CD4-positive, alpha-beta T cell treated with Interferon alpha-2 for 1 hour (primary cell): ENCODE data around the gene AGR2.
"Not testable (repeated sequence)": the region's sequence is repeated elsewhere in the genome, so short reads cannot be mapped to it uniquely, and the experiment has no call there.

Source experiments
- DNase-seq, 2 donors: peaks; one replicate each; pipeline ENCODE4 v3.0.0-alpha.2; 2020 to 2022

Gene AGR2

DNA sequence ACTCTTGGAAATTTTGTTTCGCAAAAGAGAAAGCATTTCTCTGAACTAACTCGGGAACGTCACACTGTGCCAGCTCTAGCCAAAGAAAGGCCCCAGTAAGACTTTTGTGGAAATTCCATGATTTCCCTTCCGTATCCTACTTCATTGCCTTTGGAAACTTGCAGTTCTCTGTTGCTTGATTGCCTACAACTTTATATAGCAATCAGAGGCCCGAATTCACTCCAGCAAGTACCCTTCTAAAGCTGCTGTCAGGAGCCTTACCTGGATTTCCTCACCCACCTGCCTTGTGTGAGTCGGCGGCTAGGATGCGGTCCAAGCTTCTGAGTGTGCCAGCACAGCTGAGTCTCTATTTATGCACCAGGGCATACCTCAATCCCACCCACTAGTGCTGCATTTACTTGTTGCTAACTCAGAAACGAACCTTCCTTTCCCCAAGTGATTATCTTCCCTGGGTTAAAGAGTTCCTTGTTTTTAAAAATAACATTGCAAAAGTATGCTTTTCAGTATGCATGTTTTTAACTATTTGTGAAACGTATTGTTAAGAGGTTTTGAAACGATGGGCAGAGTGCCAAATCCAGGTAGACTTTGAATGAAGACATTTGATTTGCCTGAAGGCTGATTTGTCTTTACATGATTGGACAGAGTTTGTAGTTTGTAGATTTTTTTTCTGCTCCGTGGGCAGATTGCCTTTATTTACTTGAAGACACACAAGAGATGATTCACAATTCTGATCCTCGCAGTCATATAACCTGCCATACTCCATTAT lies at the start of gene AGR2:
AGR2 (minus strand) TSS at position 326 of the 766 bp plus-strand sequence. CDS start 3,203 bp downstream, outside the sequence.
- DNase-seq = no peak

DNA sequence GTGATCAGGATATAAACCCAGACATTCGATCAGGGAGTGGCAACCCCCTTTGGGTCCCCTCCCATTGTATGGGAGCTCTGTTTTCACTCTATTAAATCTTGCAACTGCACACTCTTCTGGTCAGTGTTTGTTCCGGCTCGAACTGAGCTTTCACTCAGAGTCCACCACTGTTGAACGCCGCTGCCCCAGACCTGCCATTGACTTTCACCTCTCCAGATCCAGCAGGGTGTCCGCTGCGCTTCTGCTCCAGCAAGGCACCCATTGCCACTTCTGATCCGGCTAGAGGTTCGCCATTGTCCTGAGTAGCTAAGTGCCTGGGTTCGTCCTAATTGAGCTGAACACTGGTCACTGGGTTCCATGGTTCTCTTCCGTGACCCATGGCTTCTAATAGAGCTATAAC lies 48.4 kb upstream of the AGR2 start:
- not testable (repeated sequence) for DNase-seq

DNA sequence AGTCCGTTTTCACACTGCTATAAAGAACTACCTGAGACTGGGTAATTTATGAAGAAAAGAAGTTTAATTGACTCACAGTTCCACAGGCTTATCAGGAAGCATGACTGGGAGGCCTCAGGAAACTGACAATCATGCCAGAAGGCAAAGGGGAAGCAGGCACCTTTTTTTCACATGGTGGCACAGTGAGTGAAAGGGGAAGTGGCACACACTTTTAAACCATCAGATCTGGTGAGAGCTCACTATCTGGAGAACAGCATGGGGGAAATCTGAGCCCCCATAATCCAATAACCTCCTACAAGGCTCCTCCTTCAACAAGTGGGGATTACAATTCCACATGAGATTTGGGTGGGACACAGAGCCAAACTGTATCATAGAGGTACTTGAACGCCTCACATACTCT lies 47.0 kb upstream of the AGR2 start:
- DNase-seq = peak; percentile 10 to 32

DNA sequence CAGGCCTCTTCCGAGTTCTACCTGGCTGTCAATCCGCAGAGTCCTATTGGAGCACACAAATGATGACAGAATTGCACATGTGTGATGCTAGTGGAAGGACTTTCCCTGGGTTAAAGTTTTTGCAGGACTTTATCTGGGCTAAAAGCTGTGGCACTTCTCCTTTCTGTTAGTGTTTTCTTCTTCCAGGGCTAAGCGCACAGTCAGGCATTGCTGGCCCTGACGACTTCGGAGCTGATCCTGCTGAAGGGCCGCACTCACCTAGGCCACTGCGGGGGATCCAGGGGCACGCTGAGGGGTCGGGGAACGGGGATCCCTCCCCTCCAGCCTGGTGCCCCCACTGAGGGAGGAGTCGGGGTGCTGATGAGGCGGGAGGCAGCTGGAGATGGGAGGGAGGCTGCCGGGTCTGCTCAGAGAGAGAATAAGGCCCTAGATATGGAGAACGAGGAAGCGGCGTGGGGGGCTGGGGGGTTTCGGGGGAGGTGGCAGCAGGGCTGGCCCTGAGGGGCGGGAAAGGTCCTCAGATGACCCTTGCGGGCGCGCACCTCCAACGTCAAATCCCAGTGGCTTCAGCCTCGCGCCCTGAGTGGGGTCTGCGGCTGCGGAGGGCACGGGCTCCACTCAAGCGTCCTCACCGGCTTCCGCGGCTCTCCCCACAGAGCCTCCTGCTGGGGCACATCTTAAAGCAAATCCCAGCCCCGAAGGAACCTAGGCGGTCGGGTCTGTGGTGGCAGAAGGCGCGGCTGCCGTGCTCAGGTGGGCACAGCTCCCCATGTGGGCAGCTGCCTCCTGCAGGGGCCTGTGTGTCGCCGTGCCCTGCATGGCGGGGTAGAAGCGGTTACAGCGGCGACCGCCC lies 46.0 kb upstream of the AGR2 start:
- no peak for DNase-seq

DNA sequence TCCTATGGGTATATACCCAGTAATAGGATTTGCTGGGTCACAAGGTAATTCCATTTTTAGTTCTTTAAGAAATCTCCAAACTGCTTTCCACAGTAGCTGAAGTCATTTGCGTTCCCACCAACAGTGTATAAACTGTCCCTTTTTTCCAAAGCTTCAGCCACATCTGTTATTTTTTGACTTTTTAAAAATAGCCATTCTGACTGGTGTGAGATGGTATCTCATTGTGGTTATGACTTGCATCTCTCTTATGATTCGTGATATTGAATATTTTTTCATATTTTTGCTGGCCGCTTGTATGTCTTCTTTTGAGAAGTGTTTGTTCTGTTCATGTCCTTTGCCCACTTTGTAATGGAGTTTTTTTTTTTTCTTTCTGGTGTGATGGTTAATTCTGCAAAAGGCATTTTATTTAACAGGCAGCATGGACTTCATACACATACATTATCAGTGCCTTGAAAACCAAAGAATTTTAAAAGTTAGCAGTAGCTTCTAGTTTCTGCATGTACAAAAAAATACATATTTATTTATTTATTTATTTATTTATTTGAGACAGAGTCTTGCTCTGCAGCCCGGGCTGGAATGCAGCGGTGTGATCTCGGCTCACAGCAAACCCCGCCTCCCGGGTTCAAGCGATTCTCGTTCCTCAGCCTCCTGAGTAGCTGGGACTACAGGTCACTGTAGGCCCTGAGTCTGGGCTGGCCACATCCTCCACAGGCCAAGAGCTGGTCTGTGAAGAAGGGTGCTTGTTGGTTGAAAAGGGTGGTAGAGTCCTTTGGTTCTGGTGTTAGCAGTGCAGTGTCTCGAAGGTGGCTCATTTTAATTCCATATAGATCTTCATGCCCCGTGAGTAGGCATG lies 44.7 kb upstream of the AGR2 start:
- no peak for DNase-seq

DNA sequence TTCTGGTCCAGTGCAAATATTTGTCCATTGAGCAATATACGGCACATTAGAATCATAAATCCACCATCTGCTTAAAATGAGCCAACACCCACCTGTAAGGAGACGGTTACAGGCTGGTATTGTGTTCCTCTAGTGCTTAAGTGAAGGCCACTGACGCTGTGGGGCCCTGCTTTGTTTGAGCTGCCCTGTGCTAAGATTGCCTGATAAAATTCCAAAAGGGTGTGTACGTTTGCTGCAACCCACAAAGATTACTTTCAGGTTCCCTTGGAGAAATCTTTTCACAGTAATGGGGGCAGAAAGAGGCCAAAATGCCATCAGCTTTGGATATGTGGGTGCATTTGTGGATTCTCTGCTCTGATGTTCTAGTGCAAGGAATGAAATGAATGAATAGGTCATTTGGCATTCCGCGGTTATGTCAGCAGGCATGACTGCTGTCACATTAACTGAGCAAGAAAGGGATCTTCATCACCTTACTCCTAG lies 42.6 kb upstream of the AGR2 start:
- DNase-seq = no peak

GRCh38 chr7:16846601-16847165 lies 41.9 kb upstream of the AGR2 start:
- no peak for DNase-seq

GRCh38 chr7:16845746-16846145 lies 40.9 kb upstream of the AGR2 start:
- no peak for DNase-seq

GRCh38 chr7:16841681-16842080 lies 36.9 kb upstream of the AGR2 start:
- DNase-seq = no peak

DNA sequence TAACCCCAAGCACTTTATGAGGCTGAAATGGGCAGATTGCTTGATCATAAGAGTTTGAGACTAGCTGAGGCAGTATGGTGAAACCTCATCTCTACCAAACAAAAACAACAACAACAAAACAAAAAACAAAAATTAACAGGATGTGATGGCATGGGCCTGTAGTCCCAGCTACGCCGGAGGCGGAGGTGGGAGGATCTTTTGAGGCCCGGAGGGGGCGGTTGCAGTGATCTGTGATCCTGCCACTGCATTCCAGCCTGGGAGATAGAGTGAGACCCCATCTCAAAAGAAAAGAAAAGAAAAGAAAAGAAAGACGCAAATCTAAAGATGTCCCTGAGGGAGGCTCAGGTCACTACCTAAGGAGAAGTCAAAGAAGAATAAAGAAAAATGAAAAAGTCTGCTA lies 35.3 kb upstream of the AGR2 start:
- no peak for DNase-seq

DNA sequence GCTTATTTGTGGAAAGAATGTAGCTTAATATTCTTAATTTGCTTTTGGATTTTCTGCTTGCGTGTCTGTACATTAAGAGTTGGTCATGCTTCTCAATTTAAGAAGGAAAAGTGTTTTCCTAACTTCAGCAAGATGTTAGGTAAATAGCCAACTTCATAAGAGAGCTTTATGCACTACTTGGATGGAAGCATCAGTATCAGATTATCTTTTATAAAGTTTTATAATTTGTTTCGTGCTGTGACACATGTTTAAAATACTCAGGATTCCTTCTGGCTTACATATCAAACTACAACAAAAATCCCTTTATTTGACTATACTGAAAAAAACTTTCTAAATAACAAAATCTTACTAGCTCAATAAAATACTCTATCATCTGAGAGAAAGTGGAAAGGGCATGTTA lies 34.8 kb upstream of the AGR2 start:
- no peak for DNase-seq

DNA sequence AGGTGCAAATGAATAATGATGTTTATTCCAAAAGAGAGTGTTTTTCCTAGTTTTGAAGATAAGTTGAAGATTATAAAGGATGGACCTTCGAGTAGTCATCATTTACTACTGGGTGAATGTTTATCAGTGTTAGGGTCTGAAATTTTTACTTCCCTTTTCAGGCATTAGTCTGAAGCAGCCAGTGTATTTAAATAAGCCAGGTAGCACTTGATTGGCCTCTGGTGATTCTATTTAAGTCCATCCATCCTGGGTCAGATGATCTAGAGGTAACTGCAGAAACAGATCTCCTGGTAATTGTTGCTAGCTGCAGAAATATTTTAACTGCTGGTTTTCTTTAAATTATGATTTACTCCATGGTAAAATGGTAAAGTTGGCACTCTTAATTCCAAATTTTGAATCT lies 34.1 kb upstream of the AGR2 start:
- no peak for DNase-seq

DNA sequence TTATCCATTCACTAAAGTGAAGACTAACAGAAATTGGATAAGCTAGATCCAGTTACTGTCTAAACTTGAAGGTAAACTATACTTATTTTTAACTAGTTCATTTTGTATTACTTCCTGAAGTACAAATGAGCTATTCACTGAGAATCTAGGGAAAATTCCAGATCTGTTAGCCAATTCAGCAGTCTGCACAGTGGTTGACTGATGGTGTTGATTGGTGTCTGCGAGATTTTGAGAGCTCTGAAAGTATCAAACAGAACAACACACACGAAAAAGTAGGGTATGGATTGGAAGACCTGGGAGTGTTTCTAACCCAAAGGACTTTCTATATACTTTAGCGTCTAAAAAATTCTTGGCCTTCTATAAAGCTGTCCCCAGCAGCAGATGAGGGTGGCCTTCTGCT lies 33.6 kb upstream of the AGR2 start:
- no peak for DNase-seq

DNA sequence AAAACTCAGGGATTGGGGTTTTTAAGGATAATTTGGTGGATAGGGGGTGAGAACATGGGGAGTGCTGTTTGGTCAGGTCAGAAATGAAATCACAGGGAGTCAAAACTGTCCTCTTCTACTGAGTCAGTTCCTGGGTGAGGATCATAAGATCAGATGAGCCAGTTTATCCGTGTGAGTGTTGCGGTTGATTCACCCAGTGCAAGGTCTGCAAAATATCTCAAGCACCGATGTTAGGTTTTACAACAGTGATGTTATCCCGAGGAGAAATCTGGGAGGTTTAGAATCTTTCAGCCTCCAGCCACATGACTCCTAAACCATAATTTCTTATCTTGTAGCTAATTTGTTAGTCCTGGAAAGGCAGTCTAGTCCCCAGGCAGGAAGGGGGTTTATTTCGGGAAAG lies 31.7 kb upstream of the AGR2 start:
- DNase-seq = no peak

DNA sequence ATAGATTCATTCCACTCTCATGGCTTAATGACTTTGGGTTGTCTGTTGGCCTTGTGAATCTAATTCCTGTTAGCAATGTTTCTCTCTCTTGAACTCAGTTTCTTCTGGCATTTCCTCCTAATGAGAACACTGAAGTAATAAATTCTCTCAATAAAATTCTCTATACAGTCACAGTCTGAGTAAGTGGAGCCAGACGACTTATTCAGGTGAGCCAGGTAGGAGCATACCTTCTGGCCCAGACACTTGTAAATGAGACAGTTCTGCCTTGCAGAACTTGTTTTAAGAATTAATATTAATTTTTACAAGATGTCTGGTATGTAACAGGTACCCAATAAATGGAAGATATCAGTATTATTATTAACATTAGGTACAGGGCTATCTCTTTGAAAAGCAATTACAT lies 28.6 kb upstream of the AGR2 start:
- no peak for DNase-seq

DNA sequence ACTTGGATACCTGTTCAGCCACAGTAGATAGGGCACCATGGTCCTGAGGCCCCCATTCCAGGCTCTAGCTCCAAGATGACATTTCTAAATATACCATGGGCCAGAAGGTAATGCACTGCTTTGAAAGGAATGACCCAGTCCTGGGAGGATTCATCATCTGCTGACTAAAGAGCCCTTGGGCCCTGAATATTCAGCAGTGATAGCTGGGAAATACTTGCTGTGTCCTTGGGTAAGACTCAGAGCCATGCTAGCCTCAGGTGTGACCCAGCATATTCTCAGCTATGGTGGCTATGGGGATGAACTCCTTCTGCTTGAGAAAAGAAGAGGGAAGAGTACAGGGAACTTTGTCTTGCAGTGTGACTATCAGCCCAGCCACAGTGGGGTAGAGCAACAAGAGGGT lies 21.3 kb upstream of the AGR2 start:
- no peak for DNase-seq

- no peak for DNase-seq
These were observed 17.2 kb upstream of the AGR2 start for GRCh38 chr7:16822029-16822428.

DNA sequence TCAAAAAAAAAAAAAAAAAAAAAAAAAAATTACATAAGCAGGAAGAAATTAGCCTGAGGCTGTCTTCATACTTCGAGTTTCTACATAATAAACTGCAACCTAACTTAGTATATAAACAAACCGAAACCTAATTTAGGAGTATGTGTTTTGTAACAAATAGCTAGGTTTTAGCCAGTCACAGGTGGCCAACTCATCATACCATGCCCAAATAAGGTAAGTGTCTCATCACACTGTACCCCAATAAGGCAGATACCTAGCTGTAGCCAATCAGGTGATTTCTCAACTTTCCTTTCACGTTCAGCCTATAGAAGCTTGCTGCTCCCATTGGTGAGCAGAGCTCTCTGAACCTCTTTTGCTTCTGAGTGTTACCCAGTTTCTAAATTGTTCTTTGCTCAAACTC lies 13.9 kb upstream of the AGR2 start:
- DNase-seq = no peak

- no peak for DNase-seq
These were observed 12.7 kb upstream of the AGR2 start for GRCh38 chr7:16817536-16817935.

DNA sequence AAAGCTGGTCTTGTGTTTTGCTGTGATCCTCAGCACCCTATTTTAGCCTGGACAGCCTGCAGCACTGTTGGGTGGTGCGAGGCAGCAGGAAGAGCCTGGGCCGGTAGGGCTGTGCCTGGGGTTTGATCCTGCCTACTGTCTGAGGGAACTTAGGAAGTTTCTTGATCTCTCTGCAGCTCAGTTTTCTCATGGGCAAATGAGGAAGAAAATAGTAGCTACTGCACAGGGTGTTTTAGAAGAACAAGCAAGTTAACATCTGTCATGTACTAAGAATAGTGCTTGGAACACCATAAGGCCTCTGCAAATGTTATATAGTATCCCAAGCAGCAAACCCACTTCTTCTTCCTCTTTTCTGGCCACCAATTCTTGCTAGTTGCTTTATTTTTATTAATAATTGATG lies 12.0 kb upstream of the AGR2 start:
- no peak for DNase-seq

GRCh38 chr7:16815001-16815400 lies 10.2 kb upstream of the AGR2 start:
- DNase-seq = no peak

- DNase-seq = no peak
These were observed 8.4 kb upstream of the AGR2 start for GRCh38 chr7:16813232-16813616.
